ENCODE measurements around the gene SBNO2.

- TF ChIP-seq, protein P1, sequence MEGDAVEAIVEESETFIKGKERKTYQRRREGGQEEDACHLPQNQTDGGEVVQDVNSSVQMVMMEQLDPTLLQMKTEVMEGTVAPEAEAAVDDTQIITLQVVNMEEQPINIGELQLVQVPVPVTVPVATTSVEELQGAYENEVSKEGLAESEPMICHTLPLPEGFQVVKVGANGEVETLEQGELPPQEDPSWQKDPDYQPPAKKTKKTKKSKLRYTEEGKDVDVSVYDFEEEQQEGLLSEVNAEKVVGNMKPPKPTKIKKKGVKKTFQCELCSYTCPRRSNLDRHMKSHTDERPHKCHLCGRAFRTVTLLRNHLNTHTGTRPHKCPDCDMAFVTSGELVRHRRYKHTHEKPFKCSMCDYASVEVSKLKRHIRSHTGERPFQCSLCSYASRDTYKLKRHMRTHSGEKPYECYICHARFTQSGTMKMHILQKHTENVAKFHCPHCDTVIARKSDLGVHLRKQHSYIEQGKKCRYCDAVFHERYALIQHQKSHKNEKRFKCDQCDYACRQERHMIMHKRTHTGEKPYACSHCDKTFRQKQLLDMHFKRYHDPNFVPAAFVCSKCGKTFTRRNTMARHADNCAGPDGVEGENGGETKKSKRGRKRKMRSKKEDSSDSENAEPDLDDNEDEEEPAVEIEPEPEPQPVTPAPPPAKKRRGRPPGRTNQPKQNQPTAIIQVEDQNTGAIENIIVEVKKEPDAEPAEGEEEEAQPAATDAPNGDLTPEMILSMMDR (IDR thresholded peaks at IDR 0.05 in 4 of 5, conservative IDR thresholded peaks at IDR 0.05 in 1 of 5): no peak
- TF ChIP-seq POLR2A (IDR thresholded peaks at IDR 0.05): no peak
Observed at GRCh38 chr19:1143828-1144399, 30.2 kb downstream of the SBNO2 start.
